HG02973 (cell line): ENCODE results near the gene AAK1.
A peak's percentile ranks its signal among the peaks of the same experiment; 100 is the strongest.
"Not testable (repeated sequence)": the region's sequence is repeated elsewhere in the genome, so short reads cannot be mapped to it uniquely, and the experiment has no call there.

Source experiments
- ATAC-seq: cut with Tn5 transposase; IDR thresholded peaks from one replicate; pipeline ENCODE4 v1.9.1; 2021; ENCODE audit warnings: moderate library complexity; ENCODE audit not compliant: unreplicated experiment

AAK1 gene

DNA sequence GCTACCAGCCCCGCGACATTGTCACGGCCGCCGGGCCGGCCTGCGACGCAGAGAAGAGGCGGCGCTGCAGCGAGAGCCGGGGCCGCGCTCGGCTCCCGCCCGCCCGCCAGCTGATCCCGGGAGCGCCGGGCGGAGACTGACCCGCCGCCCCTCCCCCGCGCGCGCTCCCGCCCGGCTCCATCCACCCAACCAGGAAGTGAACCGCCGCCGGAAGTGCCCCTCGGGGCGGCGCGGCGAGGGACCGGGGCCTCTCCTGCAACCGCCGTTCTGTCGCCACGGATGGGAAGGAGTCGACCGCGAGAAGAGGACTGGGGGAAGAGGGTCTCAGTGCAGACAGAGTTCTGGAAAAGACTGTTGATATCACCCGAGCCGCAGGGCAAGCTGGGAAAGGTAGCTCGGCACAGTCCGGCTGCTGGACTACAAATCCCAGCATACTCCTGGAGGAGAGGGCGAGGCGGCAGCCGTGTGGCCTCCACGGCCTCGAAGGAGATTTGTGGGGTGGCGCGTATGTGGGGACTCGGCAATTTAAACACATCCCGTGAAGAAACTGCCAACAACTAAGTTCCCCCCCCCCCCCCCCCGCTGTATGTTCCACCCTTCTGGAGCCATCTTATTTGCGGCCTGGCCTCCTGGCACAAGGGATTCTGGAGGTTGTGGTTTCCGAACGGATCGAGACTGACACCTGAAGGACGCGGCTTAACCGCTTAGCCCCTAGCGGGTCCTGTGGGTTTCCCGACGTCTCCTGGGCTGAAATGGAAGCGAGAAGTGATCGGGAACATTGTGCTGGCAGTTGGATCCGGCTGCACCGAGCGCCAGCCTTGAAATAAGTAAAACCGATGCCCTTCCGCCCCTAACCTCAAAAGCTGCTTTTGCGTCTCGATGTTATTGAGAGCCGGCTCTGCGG lies at the start of gene AAK1:
TSS of gene AAK1 (minus strand) at position 138 of the 904 bp plus-strand sequence. CDS start 699 bp downstream, outside the sequence.
- ATAC-seq, result peak; percentile 45

DNA sequence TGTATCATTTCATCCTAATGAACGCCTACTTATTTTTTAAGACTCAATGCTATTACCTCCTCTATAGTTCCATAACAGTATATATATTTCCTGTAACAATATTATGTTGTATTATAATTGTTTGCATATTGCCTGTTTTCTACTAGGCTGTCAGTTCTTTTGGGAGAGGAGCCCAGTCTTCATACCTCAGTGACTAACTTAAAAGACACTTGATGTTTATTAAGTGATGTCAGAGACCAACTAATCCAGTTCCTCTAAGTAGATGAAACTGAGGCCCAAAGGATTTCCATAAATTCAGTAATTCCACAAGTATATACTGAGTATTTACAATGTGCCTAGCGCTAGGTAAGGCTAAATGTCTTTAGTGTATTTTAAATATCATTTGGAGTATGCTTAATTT lies 48.9 kb upstream of the AAK1 start:
- no peak for ATAC-seq

DNA sequence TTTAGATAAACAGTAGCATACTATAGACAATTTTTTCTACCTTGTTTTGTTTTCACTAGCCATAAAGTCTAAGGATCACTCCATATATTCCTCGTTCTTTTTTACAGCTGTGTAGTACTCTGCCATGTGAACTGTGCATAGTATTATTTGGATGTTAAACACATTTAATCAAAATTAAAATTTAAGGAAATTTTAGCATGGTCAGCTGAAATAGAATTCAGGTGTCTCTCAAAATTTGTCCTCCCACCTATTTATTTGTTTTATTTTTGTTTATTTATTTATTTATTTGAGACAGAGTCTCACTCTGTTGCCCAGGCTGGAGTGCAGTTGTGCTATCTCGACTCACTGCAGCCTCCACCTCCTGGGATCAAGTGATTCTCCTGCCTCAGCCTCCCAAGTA lies 46.4 kb upstream of the AAK1 start:
- ATAC-seq, result no peak

DNA sequence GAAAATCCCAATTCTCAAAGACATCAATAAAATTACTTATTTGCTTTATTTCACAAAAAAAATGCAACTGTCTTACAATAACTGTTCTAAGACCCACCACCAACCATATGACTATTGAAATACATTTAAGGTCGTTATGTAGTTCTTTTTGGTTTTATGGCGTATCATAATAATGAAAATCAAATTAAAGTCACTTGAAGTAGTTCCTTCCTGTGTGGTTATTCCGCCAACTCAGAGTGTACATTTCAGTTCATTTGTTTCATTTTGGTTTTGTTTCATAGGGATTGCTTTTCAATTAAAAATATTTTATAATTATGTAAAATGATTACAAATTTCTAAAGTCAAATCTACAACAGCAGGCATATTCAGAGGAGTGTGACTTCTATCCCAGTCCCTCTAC lies 45.9 kb upstream of the AAK1 start:
- ATAC-seq, result no peak

DNA sequence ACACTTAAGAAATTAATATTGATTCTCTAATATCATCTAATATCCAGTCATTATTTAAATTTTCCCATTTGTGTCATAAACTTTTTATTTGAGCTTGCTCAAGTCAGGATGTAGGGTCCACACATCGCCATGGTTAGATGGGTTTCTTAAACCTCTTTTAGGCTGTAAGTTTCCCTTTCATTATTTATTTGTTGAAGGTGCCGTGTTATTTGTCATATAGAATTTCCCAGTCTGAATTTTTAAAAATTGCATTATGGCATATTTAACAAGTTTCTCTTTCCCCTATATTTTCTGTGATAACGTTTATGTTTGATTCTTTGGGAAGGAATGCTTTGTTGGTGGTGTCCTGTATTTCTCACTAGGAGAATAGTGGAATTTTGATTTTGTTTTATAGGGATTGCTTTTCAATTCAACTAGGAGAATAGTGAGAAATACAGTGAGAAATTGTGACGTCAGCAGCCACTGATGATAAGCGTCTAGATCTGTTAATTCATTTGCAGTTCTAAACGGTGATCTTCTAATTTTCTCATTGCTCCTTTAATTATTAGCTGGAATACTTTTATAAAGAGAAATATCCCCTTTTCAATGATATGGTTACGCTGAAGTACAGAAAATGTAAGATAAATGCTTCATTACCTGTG lies 44.6 kb upstream of the AAK1 start:
- ATAC-seq, result no peak

DNA sequence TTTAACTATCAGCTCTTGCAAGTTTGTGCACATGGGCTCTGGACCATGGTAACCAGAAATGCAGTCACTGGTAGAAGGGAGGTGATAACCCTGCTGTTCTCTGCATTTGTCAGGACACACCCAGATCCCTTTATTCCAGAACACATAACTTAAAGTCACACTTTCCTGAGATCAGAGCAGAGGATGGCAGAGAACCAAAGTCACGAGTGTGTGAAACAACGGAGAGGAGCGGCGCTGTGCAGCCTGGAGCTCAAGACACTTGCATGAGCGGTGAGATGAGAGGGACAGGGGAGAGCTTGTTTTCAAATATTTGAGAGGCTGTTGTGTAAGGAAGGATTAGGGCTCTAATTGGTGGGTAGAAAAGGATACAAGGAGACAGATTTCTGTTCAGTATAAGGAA lies 43.3 kb upstream of the AAK1 start:
- ATAC-seq, result no peak

DNA sequence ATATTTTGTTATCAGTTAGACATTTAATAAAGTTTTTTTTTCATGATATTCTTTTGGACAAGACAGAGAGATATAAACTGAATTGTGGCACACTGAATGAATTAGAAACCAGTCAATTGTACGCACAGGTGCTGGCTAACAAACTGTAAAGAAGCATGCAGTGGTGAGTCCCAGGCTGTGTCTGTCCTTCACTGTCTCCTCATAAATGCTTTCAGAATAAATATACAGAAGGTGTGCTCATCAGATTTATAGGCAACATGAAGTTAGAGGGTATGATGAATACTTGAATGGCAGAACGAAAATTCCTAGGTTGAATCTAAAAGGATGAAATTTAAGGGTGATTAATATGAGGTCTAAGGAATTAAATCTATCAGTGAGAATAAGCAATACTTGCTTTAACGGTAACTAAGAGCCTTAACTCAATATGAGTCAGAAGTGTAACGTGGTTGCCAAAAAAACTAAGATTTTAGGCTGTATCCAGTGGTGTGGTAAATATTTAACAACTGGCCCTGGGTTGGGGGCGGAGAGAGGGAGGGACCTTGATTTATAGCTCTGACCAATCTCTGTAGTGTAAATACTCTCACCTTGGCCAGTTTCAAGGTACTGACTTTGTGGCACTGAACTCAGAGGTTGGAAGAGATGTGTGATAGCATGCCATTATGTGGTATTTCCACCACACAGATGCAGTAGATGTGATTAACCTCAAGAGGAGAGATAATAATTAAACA lies 41.9 kb upstream of the AAK1 start:
- ATAC-seq, result peak; percentile 50

DNA sequence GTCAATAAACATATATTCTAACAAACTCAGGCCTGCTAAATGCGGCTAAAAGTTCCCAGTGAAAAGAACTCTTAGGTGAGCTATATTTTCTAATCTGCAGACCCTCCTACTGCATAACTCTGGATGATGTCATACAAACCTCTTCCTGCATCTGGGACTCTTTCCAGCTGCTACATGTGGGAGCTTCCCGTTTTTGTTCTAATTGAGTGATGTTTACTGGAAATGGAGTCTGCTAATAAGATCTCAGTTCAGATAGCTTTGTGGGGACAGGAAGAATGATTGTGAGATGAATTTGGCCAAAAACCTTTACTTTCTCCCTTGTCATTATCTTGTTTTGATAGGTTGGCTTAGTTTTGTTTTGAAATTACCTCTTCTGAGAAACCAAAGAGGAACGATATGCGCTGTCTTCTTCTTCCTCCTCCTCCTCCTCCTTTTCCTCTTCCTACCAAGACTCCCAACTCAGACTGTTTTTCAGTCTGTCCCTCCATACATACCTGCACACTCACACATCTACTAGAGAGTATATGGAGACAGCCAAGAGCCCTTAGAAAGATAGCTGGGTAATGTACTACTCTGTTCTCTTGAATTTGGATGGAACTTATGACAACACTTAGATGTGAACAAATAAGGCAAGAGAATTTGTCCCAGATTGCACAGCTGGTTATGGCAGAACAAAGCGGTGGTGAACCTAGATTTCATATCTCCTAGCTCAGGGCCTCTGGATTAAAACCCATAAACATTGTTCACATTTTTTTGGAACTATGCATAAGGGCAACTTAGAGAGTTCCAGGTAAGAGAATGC lies 39.8 kb upstream of the AAK1 start:
- ATAC-seq, result no peak

DNA sequence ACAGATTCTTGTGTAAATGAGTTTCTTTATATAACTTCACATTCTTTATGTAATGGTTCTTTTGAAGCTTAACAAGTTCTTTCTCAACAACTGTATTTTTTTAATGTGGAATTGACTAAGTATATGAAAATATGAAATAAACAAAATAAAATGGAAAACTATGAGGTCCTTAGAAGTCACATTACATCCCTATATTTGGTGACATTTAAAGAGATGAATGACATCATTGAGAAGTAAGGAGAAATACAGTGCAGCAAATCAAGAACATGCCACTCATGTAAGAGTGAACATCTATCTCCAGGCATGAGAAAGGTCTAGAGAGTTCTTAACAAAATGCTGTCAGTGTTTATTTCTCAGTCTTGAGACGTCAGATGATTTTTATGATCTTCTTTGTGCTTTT lies 39.0 kb upstream of the AAK1 start:
- ATAC-seq, result no peak

DNA sequence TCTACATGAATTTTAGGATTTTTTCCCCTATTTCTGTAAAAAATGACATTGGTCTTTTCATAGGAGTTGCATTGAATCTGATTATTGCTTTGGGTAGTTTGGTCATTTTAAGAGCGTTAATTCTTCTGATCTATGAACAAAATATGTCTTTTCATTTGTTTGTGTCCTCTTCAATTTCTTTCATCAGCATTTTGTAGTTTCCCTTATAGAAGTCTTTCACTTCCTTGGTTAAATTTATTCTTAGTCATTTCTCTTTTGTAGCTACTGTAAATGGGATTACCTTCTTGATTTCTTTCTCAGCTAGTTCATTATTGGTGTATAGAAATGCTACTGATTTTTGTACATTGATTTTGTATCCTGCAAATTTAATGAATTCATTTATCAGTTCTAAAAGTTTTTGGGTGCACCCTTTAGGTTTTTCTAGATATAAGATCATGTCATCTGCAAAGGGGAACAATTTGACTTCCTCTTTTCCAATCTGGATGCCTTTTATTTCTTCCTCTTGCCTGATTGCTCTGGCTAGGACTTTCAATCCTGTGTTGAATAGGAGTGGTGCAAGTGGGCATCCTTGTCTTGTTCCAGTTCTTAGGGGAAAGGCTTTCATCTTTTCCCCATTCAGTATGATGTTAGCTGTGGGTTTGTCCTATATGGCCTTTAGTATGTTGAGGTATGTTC lies 36.6 kb upstream of the AAK1 start:
- ATAC-seq, result no peak

DNA sequence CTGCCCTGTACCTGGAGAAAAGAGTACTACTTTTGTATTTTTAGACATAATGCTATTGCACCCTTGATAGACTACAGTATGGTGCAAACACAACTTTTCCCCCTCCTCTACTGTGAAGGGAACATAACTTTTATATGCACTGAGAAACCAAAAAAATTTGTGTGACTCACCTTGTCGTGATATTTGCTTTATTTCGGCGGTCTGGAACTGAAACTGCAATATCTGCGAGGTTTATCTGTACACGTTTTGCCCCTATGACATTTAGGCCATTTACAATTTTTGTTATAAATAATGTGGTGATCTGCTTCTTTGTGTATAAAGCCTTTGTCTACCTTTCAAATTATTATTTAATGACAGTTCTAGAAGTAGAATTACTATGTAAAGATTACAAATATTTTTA lies 34.4 kb upstream of the AAK1 start:
- ATAC-seq, result no peak

DNA sequence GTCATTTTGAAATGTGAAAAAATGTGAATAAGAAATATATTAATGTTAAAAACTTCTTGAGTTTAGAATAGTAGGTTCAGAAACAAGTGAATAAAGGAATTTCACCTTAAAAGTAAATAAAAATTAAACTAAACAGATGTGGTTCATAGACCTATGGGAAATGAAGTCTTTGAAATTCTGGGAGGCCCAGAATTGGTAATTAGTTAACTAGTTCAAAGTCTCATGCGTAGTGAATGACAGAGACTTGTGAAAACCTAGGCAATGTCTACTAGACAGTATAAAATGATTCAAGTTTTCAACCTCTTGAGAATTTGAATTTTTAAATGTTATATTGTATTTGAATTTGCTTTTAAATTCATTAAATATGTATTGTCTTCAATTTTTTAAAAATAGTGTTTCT lies 32.6 kb upstream of the AAK1 start:
- no peak for ATAC-seq

DNA sequence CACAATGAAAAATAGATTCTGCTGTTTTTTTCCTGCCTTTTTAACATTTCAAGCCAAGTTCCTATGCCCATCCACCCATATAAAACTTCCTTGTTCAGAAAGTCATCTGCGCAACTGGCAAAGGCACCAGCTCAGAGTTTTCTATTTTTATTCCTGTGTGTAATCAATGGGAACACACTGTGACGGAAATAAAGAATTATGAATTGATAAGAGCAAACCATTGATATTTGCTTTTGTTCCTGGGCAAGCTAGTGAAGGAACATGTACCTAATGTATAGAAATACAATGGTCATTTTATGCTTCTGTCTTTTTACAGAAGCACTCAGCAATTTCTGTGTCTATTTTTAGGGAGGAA lies 30.8 kb upstream of the AAK1 start:
- no peak for ATAC-seq

DNA sequence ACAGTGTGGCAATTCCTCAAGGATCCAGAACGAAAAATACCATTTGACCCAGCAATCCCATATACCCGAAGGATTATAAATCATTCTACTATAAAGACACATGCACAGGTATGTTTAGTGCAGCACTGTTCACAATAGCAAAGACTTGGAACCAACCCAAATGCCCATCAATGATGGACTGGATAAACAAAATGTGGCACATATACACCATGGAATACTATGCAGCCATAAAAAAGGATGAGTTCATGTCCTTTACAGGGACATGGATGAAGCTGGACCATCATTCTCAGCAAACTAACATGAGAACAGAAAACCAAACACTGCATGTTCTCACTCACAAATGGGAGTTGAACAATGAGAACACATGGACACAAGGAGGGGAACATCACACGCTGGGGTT lies 29.6 kb upstream of the AAK1 start:
- ATAC-seq, result not testable (repeated sequence)

DNA sequence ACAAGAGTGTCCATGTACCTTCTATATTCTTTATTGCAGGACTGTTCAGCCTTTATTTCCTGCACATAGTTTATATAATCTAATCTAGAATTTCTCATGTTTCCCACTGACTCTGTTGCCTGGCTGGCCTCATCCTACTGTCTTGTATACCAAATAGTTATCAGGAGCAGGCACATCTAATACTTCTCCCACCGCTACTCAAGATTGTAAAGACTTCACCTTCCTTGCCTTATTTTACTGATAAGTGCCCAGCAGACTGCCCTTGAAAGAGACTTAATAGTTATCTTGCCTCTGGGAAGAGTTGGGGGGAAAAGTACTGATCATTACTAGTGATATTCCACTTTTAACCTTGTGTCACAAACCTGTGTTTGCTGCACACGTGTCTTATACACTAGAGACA lies 26.1 kb upstream of the AAK1 start:
- no peak for ATAC-seq

DNA sequence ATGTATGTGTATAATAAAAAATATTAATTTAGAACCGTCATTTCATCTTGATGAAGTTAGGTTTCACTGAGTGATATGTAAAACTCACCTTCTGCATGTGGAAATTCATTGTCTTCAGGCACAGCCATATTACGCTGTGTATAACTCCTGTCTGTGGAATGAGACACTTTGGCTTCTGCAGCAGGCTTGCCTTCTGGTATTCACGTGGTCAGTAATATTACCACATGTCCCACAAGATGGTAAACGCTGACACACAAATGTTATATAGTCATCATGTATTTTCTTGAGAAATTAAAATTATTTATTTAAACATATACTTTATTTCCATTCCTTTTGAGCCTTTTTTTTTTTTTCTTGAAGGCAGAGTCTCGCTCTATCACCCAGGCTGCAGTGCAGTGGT lies 25.1 kb upstream of the AAK1 start:
- no peak for ATAC-seq

DNA sequence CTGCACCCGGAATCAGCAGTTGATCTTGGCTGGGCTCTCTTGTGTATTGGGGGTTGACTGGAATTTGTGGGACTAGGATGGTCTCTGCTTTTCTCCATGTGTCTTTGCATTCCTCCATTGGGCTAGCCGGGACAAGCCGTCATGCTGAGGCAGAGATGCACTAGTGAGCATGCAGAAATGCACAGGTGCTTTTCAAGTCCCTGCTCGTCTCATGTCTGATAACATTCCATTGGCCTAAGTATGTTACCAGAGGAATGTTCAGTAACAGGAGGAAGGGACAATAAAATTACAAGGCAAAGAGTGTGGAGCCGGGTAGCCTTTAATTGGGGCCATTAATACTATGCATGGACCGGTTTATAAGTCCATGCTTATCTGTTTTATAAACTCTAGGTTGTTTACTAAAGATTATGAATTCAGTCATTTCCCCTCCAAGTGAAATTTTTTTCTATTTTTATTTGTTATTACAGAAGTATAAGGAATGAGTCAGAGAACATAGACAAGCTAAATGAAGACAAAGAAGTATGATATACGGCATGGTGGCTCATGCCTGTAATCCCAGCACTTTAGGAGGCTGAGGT lies 24.4 kb upstream of the AAK1 start:
- no peak for ATAC-seq

DNA sequence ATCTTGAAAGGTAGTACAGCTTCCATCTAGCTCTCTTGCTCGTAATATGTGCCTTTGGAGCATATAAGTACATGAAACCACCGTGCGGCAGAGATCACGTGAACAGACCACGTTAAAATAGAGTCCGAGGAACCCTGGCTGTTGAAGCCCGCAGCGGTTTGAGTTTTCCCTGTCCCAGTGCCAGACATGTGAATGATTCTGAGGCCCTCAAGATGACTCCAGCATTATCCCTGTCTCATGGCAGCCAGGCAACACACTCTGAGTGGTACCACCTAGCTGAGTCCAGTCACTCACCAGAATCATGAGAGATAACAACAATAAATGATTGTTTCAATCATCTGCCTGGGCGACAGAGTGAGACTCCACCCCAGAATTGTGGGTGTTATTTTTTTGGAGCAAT lies 21.6 kb upstream of the AAK1 start:
- no peak for ATAC-seq

DNA sequence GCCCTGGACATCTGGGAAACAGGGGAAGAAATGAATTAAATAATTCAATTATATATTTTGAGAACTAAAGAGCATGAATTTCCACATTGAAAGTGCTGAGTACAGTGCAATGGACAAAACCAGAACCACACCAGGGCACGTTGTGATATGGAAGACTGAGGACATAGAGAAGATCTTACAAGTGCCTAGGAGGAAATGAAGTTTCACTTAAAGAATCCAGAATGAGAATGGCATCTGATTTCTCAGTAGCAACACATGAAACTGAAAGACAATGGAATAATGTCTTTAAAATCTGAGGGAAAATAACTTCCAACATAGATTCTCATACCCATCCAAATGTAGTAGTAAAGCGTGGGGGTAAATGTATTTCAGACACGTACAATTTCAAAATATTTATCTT lies 20.3 kb upstream of the AAK1 start:
- no peak for ATAC-seq

DNA sequence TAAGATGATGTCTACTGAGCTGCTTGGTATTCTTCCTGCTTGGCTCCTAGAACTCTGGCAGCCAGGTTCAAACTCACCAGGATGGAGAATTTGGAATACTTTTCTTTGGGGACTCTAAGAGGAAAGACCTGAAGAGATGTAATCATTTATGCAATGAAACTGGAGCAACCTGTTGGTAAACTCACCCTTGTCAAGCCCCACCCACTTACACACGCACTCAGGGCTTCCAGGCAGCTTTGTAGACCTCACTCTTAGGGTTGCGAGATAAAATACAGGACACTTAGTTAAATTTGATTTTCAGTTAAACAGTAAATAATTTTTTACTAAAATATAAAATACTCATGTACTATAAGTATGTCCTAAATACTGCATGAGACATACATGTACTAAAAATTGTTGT lies 19.0 kb upstream of the AAK1 start:
- not testable (repeated sequence) for ATAC-seq
